Spleen (tissue), 7 donors: Measurements from ENCODE around the gene RUFY3.

ENCODE experiments used
- CTCF ChIP-seq, 11 experiments: fragments of 200-600 bp in 7 of 11; fragments of 450-650 bp in 4 of 11; sonication (generic) in 4 of 11; IDR thresholded peaks in 8 of 11; conservative IDR thresholded peaks in 3 of 11; 1 replicate in 7 of 11; 2 replicates in 4 of 11; pipeline versions ENCODE4 v1.4.0 to v1.8.0; 2016 to 2021; ENCODE audit warnings: antibody characterized with exemption in 11 of 11, inconsistent platforms in 4 of 11, mild to moderate bottlenecking in 1 of 11
- POLR2A ChIP-seq, 3 donors: fragments of 450-650 bp; IDR thresholded peaks; one replicate each; pipeline ENCODE4 v1.5.1; 2017; ENCODE audit warnings: antibody characterized with exemption in 3 of 3, mild to moderate bottlenecking in 1 of 3
- POLR2AphosphoS5 ChIP-seq, 3 donors: sonication (generic); formaldehyde crosslinking; IDR thresholded peaks; one replicate each; pipeline ENCODE4 v1.5.1; 2017; ENCODE audit warnings: antibody characterized with exemption in 3 of 3
- donor health status: DM: no; HTN: no; CAD: no; lungs with moderate emphysema.
- donor health status: DM: no; HTN: no; CAD: no.
- donor health status: DM: no; HTN: no; CAD: no.

GRCh38 chr4:70831293-70831692 lies 109.5 kb downstream of the RUFY3 start:
- TF ChIP-seq CTCF (IDR thresholded peaks at IDR 0.05 in 8 of 11, conservative IDR thresholded peaks at IDR 0.05 in 3 of 11) (no peak), POLR2AphosphoS5 (IDR thresholded peaks at IDR 0.05) (no peak), POLR2A (IDR thresholded peaks at IDR 0.05) (no peak)
